Measurements from ENCODE around the gene CDKAL1.
A peak's percentile ranks its signal among the peaks of the same experiment; 100 is the strongest.
"Not testable (repeated sequence)": the region's sequence is repeated elsewhere in the genome, so short reads cannot be mapped to it uniquely, and the experiment has no call there.

Gene CDKAL1

DNA sequence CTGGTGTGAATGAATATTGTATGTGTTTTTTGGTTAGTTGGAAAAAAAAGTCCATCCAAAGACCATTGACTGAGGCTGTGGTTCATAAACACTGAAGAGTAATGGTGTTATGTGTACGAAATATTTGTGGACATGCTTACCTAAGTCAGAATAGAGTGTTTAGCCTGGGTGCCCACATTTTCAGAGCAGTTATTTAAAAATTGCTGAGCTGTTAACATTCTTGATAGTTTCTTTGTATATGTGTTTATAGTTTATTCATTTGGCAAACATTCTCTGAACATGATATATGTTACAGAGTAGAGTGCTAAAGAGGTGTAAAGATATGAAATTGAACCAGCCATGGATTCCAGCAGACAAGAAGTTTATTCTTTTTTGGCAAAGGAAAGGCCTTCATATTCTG, 20.6 kb downstream of the CDKAL1 start:
- DNase-seq = no peak

DNA sequence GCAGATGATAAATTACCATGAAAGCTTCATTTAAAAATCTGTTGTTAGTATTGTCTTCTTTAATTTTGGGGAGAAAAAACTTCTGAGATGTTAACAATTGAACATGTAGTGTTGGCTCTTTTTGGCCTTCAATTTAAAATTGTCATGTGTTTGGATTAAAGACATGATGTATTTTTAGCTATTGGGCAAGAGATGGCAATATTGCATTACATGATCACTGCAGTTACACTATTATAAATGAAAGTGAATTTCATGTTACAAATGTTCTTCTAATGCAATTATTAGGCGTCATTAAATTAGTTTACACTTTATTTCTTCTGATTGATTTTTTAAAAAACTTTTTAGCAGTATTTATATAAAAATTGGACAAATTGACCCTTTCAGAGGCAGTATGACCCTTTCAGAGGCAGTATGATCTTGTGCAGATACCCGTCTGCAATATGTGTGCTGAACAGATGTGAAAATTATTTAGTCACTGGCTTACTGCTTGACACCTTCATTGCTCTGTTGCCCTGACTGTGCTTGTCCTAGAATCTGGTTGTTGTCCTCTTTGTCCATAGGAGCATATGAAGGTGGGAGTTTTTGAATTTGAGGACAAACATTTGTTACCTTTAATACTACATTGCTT, 25.8 kb downstream of the CDKAL1 start:
- no peak for DNase-seq

DNA sequence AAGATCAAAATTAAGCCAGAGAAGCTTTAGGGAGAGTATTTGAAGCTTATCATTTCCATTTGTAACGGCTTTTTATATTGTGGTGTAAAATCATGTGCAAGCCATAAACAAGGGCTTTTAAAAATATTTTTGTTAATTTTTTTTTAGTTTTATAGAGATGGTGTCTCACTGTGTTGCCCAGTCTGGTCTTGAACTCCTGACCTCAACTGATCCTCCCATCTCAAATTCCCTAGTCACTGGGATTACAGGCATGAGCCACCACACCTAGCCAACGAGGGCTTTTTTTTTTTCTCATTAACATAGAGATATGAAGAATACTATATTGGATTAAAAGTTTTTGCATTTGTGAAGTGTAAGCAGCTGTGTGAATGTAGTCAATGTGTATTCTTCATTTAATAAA, 29.1 kb downstream of the CDKAL1 start:
- no peak for DNase-seq

DNA sequence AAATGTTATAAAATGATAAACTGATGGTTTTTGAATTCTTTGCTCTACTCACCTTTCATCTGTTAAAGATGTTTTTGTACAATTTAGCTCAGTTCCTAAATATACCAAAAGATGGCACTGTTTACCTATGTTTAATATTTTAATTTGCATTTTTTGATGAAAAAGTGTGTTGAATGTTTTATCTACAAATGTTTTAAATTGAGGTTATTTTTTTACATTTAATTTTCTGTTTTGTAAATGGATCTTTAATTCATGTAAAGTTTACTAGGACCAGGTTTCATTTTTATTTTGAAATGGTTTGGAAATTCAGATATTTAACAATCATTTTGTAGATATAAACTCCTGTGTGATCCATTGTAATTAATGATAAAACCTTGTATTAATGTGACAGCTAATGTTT, 30.0 kb downstream of the CDKAL1 start:
- DNase-seq = no peak

DNA sequence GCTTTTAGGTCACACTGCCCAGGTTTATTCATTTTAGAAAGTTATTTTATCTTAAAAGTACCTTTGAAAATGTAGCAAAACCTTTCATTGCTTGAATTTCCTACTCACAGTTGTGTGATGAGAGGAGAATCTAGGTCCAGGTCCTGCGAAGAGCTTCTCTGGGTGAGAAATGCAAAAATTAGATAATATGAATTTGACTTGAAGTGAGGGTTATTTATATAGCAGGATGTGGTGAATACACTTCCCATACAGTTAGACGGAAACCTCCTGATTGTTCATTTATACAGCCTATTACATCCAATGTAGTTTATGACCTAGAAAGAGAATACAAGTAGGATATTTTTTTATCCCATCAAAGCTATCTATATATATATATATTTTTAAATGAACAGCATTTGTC, 30.5 kb downstream of the CDKAL1 start:
- peak; percentile 14 for DNase-seq

DNA sequence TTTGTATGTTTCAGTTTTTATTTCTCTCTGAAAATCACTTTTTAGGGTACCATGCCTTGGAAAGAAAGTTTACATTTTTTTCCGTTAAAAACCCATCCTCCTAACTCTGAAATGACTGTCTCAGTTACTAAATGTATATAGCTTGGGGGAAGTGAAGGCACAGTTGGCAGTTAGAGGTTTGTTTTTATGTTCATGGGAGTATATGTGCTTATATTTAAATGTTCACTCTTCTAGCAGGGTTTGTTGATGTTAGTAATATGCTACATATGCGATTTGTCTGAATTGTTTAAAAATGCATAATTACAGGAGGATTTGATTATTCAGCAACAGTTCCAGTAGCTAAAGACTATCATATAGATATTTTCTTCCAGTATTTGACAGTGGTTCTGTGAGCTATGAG, 31.1 kb downstream of the CDKAL1 start:
- no peak for DNase-seq

DNA sequence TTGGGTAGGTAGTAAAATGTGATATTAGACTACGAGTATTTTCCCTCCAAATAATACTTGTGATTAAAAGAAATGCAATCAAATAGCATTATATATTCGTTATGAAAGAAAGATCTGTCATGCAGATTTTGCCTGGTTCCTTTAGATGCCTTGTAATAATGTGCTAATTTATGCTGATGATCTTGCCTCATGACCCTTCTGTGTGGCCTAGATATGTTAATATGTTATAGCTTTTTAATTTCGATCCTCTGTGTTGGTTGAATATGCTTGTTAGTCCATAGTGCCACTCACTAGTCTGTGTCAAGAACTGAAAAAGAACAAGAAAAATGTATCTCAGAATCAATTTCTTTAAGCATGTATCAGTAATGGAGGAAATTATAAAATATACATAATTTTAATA, 31.9 kb downstream of the CDKAL1 start:
- no peak for DNase-seq

DNA sequence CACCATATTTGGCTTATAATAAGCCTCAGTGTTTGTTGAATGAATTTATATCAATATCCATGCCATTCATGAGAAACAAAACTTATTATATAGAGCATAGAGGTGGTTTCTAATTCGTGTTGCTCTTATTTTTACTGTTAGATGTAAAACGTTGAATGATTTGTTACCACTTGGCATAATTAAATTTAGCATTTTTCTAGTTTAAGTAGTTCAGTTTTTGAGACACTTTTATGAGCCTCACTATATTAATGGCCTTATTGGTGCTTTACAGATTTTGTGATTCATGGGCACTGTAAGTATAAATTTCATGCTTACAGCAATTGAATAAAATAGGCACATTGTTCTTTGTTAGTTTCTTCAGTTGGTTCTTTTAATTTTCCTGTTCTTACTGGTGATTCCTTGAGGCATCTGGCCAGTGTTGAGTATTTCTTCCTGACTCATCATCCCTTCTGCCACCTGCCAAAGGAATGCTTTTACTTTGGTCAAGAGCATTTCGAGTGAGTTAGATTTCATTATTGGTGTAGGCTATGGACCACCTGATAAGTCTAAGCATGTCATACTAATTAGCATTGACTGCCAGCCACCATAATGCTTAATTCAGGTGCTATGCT, 34.8 kb downstream of the CDKAL1 start:
- DNase-seq = no peak

DNA sequence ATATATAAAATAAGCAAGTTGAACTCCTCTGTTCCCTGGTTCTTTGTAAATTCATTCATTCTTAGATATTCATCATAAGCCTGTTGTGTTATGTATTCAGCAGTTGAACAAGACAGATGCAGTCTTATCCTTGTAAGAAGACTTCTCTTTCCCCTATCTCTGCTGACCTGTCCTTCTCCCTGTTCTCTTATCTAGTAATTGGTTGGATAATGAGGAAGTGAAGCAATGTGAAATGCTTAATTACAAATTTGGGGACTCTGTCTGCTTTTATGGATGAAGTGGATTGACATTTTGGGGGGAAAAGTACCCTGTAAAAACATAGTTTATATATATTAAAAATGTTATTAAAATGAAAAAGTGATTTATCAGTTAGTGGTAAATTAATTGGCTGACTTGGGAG, 37.0 kb downstream of the CDKAL1 start:
- DNase-seq = no peak

DNA sequence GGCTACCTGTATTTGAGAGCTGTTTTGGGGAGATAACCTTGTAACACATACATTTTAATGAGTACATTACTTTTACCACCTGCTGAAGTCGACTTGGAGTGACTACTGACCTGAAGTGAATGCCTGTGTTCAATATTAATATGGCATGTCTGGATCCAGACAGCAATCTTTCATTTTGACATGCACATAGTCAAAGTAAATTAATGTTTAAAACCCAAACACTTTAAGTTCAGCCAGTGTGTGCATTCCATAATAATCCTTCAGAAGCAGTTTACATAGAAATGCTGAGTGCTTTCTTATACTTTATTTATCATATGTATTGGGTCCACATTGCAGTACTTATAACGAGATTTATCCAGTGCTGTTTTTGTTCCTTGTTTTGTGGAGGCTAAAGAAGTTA, 38.0 kb downstream of the CDKAL1 start:
- DNase-seq = no peak

DNA sequence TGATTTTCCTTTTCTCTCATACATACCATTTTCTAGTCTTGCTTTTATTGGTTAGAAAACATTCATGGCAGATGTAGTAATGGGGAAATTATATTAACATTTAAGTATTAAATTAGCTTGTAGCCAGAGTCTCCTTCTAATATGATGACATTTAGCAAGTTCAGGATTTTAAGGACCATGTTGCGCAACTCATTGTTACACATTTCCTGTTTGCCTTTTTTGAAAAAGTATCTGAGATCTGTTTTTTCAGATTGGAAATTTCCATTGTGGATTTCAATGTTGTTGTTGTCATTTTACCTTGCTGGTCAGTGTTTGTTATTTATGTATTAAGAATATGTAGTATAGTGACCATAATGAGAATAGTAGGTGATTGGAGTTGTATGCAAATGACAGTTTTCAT, 38.7 kb downstream of the CDKAL1 start:
- DNase-seq = no peak

DNA sequence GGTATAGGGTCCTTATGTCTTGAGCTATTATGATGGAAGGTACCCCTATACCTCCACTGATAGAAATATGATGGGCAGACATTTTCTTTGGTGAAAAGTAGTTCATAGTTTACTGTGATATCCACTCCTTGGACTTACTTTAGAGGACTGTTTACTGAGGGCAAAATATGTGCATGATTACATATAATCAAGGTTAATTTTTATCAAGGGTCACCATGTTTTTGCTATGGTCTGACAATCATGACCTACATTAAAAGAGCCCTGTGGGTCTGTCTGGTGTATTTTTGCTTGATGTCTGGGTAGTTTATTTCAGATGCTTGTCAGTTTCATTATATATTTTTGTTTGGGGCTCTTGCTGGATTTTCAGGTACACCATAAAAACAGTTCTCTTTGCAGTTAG, 40.1 kb downstream of the CDKAL1 start:
- DNase-seq = no peak

DNA sequence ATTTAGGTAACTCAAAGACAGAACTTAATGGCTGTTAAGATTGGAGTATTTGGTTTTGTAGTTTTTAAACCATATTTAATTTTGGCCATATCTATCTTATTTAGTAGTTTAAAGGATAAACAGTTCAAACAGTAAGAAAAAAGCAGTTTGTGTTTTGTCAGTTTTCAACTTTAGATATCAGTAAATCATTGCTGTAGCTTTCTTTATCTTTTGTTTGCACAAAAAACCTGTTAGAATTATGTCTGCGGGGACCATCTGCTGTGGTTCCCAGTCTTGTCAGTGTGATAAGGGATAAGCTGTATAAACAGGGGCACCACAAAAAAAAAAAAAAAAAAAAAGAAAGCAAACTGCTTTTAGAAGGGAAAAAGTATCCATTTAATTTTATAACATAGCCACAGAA, 40.9 kb downstream of the CDKAL1 start:
- DNase-seq = peak; percentile 20

DNA sequence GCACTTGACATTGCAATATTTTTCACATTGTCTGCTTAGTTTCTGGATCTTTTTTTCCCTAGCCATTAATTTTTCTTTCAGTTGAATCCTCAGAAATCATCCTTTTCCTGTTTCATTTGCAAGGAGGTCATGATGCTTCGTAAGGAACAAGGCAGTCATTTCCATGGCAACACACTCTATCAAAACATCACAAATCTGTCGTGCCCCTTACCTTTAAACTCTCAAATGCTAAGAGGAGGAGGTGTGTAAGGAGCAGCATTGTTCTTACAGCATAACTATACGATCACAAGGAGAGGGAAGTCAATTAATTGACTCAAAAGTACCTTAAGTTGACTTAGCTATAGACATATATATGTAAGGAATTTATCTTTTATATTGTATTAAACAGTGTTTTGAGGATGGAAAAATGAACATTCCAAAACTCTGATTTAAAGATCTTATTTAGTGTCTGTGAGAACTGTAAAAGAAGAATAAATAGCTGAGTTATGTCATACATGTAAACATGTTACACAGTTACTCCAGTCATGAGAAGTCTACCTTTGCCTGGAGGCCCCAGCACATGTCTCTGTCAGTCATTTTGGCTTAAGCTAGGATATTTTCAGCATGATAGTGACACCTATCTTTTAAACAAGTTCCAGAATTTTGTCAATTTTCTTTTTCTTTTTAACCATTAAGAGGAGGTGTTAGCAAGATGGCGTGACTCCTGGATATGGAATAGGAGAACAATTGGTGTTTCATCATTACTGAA, 41.6 kb downstream of the CDKAL1 start:
- DNase-seq = no peak

DNA sequence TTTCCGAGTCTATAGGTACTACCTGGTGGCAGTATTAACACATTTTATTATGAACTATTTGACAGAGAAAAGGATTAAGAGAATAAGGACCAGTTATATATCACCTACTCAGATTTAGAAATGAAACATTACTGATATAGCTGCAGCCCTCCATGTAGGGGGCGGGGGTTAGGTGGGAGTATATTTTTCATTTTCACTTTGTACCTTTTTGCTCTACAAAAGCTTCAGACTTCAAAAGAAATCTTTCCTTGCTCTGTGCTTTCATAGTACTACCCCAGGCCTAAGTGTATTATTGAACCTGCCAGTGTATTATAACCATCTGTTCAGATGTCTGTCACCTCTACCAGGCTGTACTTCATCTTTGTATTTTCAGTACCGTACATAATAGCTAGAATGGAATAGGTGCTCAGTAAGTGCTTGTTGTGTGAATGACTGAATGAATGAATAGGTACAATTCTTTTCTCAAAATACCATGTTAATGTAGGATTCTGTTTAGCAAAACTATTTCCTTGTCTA, 43.0 kb downstream of the CDKAL1 start:
- DNase-seq = no peak

DNA sequence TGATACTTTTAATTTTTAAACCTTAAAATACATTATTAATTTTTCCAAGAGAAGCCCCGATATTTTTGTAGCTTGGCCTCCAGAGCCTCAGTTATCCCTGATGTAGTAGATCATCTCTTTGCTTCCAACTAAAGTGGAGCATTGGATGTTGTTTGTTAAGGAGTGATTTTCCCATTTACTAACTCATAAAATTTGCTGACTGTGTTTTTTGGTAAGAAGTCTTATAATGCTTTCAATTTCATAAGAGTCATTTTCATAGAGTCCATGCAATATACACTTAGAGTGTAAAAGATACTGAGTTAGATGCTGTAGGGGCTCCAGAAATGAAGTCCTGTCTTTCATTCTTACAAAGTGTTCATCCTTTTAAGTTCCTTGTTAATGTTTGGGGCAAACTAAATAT, 46.8 kb downstream of the CDKAL1 start:
- DNase-seq = no peak

DNA sequence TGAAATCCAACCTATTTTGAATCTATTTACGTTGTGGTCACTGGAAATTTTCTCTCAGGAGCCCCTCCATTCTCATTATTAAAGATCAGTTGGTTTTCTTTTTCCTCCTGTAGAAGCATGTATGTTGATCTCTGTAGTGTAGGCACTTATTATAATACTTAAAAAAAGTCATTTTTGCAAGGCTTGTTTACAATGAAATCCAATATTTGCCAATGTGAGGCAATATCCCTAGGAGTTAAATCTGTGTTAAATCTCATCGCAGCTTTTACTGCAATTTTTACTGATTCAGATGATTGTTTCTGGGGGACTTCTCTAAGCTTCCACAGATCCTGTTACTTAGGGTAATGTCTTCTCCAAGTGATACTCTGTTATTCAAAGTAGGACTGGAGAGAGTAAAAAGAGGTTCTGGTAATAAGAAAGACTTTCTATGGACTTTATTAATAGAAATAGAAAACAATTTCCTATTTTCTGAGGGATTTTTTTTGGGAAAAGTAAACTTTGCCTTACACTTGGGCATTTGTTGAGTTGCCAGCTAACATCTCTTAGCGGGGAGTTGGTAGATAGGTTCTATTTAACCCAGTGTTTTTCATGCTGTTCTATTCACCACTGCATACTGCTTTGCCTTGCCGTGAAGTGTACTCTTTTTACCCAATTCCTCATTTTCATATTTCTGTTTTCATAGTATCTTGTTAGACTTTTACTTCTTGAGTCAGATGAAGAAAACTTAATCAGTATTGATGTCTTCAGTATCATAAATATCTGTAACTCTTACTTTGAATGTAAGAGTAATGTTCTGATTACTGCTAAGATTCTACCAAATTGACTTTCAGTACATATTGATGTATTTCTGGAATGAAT, 48.6 kb downstream of the CDKAL1 start:
- DNase-seq = no peak

DNA sequence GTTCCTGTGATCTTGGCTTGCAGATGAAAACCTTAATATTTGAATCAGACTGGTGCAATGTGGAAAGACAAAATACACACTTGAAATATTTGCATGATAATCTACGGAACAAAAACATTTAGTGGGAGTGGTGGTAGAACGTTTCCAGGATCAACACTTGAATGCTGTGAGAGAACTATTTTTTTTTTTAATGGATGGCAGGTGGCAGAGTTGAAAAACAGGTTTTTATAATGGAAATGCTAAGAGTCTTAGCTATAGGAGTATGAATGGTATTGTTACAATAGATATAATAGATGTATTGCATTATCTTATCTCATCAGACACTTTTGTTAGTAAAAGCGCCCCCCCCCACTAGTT, 49.2 kb downstream of the CDKAL1 start:
- DNase-seq = no peak

DNA sequence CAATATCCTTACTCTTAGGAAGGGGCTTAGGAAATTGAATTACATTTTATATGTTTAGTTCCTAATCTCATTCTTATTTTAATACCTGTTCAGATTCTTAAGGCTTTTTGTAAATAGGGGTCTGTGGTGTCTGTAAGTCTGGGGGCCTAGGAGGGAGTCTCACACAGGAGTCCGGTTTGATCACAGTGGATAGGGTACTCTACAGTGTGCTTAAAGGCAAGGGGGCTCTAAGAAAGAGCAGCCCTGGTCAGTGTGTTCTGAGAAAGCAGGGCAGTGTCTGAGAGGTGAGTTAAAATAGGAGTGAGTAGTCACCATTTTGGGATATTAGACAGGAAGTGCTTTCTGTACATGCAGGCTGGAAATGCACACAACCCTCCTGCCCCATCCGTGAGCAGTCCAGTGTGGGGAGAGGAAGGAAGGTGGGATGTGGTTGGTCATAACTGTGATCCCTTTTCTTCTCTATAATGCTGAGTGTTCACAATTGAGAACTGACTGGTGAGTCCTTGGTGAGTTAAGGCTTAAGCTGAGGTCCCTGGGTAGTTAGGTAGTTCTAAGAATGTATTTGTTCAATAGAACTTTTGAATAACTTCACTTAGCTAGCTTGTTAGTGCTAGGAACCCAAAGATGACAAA, 50.0 kb downstream of the CDKAL1 start:
- DNase-seq = peak; percentile 29

DNA sequence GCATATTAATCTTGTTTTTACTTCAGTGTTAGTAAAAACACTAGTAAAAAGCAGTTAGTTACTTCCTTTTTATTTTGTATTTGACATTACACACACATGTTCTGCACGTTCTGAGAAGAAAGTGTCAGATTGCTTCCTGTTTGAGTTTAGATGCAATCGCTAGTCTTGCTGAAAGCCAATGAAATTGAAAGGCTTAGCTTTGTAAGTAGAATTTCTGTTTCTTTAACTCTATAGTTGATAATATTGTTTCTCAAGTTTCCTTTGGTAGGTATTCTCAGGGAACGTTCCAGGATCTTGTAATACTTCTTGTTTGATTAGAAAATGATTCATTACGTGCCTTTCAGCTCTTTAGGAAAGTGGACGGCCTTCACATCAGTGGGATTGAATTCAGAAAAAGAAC, 55.0 kb downstream of the CDKAL1 start:
- DNase-seq = no peak

DNA sequence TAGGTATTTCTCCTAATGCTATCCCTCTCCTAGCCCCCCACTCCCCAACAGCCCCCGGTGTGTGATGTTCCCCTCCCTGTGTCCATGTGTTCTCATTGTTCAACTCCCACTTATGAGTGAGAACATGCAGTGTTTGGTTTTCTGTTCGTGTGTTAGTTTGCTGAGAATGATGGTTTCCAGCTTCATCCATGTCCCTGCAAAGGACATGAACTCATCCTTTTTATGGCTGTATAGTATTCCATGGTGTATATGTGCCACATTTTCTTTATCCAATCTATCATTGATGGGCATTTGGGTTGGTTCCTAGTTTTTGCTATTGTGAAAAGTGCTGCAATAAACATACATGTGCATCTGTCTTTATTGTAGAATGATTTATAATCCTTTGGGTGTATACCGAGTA, 56.2 kb downstream of the CDKAL1 start:
- not testable (repeated sequence) for DNase-seq

DNA sequence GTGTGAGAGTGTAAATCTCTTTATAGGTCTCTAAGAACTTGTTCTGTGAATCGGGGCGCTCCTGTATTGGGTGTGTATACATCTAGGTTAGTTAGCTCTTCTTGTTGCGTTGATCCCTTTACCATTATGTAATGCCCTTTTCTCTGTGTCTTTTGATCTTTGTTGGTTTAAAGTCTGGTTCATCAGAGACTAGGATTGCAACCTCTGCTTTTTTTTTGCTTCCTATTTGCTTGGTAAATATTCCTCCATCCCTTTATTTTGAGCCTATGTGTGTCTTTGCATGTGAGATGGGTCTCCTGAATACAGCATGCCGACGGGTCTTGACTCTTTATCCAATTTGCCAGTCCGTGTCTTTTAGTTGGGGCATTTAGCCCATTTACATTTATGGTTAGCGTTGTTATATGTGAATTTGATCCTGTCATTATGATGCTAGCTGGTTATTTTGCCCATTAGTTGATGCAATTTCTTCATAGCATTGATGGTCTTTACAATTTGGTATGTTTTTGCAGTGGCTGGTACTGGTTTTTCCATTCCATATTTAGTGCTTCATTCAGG, 60.1 kb downstream of the CDKAL1 start:
- not testable (repeated sequence) for DNase-seq

Data from GDM1 (cell line).